DOHH2 (cell line): ENCODE results near the gene WARS2.
"Not testable (repeated sequence)": the region's sequence is repeated elsewhere in the genome, so short reads cannot be mapped to it uniquely, and the experiment has no call there.

ENCODE experiments used
- EZH2phosphoT487 ChIP-seq: fragments of 200-600 bp; sonication (generic); IDR thresholded peaks from 2 replicates; pipeline ENCODE4 v1.6.1; 2017; ENCODE audit warnings: borderline replicate concordance, mild to moderate bottlenecking, antibody characterized with exemption, low read length, moderate library complexity, mixed read lengths
- TF ChIP-seq, protein P1 (sequence below): fragments of 200-600 bp; sonication (generic); IDR thresholded peaks from one replicate; pipeline ENCODE4 v1.5.1; 2014; ENCODE audit warnings: antibody characterized with exemption, mild to moderate bottlenecking, low read depth, low read length; ENCODE audit not compliant: poor library complexity, severe bottlenecking

DNA sequence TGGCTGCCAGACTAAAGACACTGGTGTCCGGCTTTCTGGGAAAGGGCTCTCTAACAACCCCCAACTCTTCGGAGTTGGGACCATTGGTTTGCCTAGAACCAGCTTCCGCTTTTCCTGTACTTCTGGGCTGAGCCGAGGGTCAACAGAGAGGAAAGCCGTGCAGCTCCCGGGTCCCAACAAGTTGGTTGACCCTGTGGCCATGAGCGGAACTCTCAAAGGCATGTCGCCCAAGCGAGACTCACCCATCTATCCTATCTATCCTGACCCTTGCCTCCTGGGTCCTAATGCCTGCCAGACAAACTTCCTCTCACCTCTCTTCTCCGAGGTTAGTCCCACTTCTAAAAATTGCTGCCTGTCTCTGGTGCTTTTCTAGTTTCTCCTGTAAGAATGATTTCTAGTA is 32.5 kb upstream of the WARS2 start:
- TF ChIP-seq, protein P1, sequence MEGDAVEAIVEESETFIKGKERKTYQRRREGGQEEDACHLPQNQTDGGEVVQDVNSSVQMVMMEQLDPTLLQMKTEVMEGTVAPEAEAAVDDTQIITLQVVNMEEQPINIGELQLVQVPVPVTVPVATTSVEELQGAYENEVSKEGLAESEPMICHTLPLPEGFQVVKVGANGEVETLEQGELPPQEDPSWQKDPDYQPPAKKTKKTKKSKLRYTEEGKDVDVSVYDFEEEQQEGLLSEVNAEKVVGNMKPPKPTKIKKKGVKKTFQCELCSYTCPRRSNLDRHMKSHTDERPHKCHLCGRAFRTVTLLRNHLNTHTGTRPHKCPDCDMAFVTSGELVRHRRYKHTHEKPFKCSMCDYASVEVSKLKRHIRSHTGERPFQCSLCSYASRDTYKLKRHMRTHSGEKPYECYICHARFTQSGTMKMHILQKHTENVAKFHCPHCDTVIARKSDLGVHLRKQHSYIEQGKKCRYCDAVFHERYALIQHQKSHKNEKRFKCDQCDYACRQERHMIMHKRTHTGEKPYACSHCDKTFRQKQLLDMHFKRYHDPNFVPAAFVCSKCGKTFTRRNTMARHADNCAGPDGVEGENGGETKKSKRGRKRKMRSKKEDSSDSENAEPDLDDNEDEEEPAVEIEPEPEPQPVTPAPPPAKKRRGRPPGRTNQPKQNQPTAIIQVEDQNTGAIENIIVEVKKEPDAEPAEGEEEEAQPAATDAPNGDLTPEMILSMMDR = not testable (repeated sequence)
- TF ChIP-seq EZH2phosphoT487 = not testable (repeated sequence)
